Hematopoietic multipotent progenitor cell (in vitro differentiated cells): Measurements from ENCODE around the gene MYOZ3. TPM values are rescaled to one million over a fixed set of nuclear protein-coding genes. Genes with fewer than 3 reads are reported as not detected.

Source experiments
- DNase-seq, 3 donors: peaks; one replicate each; pipeline ENCODE4 v3.0.0-alpha.2; 2011 to 2015; ENCODE audit warnings: low read depth in 2 of 3, low spot score in 2 of 3
- total RNA-seq: library from RNA; depleted of rRNA; stranded (reverse); fragments of >200 nt; gene quantifications from one replicate; pipeline ENCODE4 v1.2.3, GENCODE V29; 2012

MYOZ3 gene
- total RNA-seq, 1 donor, result 10.2 TPM

- DNase-seq, result no peak
These were observed 34.2 kb upstream of the MYOZ3 start for GRCh38 chr5:150626853-150627276.

- no peak for DNase-seq
These were observed 33.1 kb upstream of the MYOZ3 start for GRCh38 chr5:150627731-150628545.

- DNase-seq, result no peak
These were observed 32.0 kb upstream of the MYOZ3 start for GRCh38 chr5:150628936-150629485.

GRCh38 chr5:150630016-150630415 lies 31.0 kb upstream of the MYOZ3 start:
- no peak for DNase-seq

GRCh38 chr5:150630461-150631325 lies 30.4 kb upstream of the MYOZ3 start:
- DNase-seq, result no peak

- DNase-seq, result no peak
These were observed 29.7 kb upstream of the MYOZ3 start for GRCh38 chr5:150631326-150631701.

- DNase-seq, result no peak
These were observed 28.5 kb upstream of the MYOZ3 start for GRCh38 chr5:150632305-150633160.

GRCh38 chr5:150633429-150633828 lies 27.6 kb upstream of the MYOZ3 start:
- no peak for DNase-seq

GRCh38 chr5:150636391-150637244 lies 24.4 kb upstream of the MYOZ3 start:
- no peak for DNase-seq

- DNase-seq, result no peak
These were observed 23.6 kb upstream of the MYOZ3 start for GRCh38 chr5:150637245-150638052.

GRCh38 chr5:150638053-150638444 lies 23.0 kb upstream of the MYOZ3 start:
- no peak for DNase-seq

- DNase-seq, result no peak
These were observed 22.3 kb upstream of the MYOZ3 start for GRCh38 chr5:150638488-150639376.

- DNase-seq, result no peak
These were observed 21.7 kb upstream of the MYOZ3 start for GRCh38 chr5:150639377-150639692.

GRCh38 chr5:150639751-150640150 lies 21.3 kb upstream of the MYOZ3 start:
- no peak for DNase-seq

- DNase-seq, result no peak
These were observed 20.6 kb upstream of the MYOZ3 start, which contains the start of gene SYNPO for GRCh38 chr5:150640311-150641005. TSS of gene SYNPO (plus strand) at chr5:150640660. CDS start at chr5:150648276, 7,616 bp downstream.

- no peak for DNase-seq
These were observed 20.0 kb upstream of the MYOZ3 start for GRCh38 chr5:150641006-150641570.
